ENCODE measurements around the gene ACHE. TPM values are rescaled to one million over a fixed set of nuclear protein-coding genes. Genes with fewer than 3 reads are reported as not detected.

The ACHE gene
- total and polyA plus RNA-seq, 2 of the 13 experiments (the other 11 are each of a cell fraction or from before 2014, with no cell fraction given), result 0.18 to 0.40 TPM

DNA sequence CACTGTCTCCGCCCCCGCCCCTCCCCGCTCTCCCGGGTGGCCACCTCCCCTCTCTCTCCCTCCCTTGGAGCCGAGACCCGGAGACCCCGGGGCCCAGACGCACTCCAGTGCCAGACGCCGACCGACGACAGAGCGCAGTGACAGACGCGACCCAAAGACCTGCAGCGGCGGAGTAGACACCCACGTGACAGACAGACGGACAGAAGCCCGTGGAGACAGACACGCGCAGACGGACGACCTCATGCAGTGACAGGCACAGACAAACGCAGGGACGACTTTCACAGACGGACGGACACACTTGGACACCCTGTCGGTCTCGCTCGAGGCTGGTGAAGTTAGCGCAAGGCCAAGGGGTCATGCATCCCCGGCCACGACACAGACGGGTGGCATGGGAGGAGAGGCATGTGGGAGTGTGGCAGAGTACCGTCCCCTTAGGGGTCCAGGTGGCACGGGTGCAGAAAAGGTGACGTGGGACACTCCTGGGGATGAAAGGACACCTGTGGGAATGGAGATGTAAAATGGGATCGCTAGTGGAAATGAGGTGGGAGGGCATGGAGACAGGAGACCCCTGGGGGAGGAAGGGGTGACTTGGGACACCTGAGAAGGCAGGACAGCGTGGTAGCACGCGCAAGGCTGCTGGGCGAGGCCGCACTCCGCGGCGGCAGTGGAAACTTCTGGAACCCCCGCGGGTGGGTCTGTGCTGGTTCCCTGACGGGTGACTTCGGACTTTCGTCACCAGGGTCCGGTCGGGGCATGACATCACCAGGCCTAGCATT lies 456 bp upstream of the ACHE start:
- no peak overlapping the region for H3K27ac ChIP-seq (ENCODE audit: extremely low read length, insufficient read depth, low read length)
- no peaks in the 10 kb centered on the region for H4K20me1 ChIP-seq (ENCODE audit: insufficient read depth, low read length)
- H3K4me3 ChIP-seq (replicated peaks in 1 of 3; ENCODE audit: insufficient read depth in 1 of 3, low read depth in 2 of 3, low read length in 3 of 3), result peak overlapping the region in 2 of 3 experiments; percentile 42 to 67; a peak in 4 of 6 replicates
- 12% methylated on average over 23 of the region's 54 CpGs for WGBS (ENCODE audit: low lambda C conversion rate)
- peak overlapping the region; percentile 73 for H3K4me2 ChIP-seq (ENCODE audit: low read depth, low read length)
- H3K79me2 ChIP-seq (ENCODE audit: insufficient read depth, low read length), result no peaks in the 10 kb centered on the region
- H3K4me1 ChIP-seq (ENCODE audit: insufficient read depth, low read length), result peaks cover 31% of the 10 kb centered on the region
- POLR2A ChIA-PET, result interaction anchor here (0.6 kb wide), 1 partner anchor 21 kb away, joined by 3 read pairs; the partner anchor contains the start of gene SRRT
- intact Hi-C loops (cut with micrococcal nuclease; ENCODE audit: unreplicated experiment), result loop anchor here (1.0 to 5.0 kb wide), 2 partner anchors 163 to 181 kb away; no protein-coding TSS in a partner anchor
- CTCF ChIA-PET (ENCODE audit: low intra/inter-chr PET ratio, low total read pairs), result interaction anchor here (3.2 kb wide), 1 partner anchor 163 kb away, joined by 28 read pairs; no protein-coding TSS in a partner anchor
- FAIRE-seq, result no peak
- no peaks in the 10 kb centered on the region for H3K9me3 ChIP-seq (ENCODE audit: low read length)
- ATAC-seq, result peak; percentile 52
- no peak for DNase-seq (ENCODE audit: low spot score)
- in situ Hi-C loops (cut with HindIII; ENCODE audit: extremely low pct_ligation_motif_present, low pct_unique_long_range_greater_than_20kb), result loop anchor here (5.0 to 25.0 kb wide), 2 partner anchors 161 to 391 kb away; no protein-coding TSS in a partner anchor
- peak overlapping the region; percentile 28; the same call in 1 of the 2 replicates for H3K9ac ChIP-seq (ENCODE audit: insufficient read depth, low read depth, low read length)
- H3K27me3 ChIP-seq (ENCODE audit: control insufficient read depth in 1 of 2, insufficient read depth in 2 of 2, low read length in 2 of 2), result peaks cover 11 to 32% of the 10 kb centered on the region in 2 experiments
- H2AFZ ChIP-seq (ENCODE audit: low read length), result no peak overlapping the region
- BruUV-seq (replicated peaks), result no TSS peak
- no peaks in the 10 kb centered on the region for H3K36me3 ChIP-seq (replicated peaks in 1 of 2; ENCODE audit: control insufficient read depth in 1 of 2, insufficient read depth in 2 of 2, low read length in 2 of 2)
- no peak for TF ChIP-seq ZSCAN30 (CRISPR knock-in tag; IDR thresholded peaks at IDR 0.05)
- no peak for TF ChIP-seq PAX8 (CRISPR knock-in tag; IDR thresholded peaks at IDR 0.05; ENCODE audit: borderline replicate concordance)
- TF ChIP-seq NFYB (CRISPR knock-in tag; IDR thresholded peaks at IDR 0.05), result no peak
- 0 out of 2 replicates have a peak, but pooled peaks have one; percentile 21 for TF ChIP-seq ZFP90 (CRISPR knock-in tag; IDR thresholded peaks at IDR 0.05; ENCODE audit: borderline replicate concordance)
- no peak for TF ChIP-seq NBN (conservative IDR thresholded peaks at IDR 0.05)
- TF ChIP-seq, protein P1, sequence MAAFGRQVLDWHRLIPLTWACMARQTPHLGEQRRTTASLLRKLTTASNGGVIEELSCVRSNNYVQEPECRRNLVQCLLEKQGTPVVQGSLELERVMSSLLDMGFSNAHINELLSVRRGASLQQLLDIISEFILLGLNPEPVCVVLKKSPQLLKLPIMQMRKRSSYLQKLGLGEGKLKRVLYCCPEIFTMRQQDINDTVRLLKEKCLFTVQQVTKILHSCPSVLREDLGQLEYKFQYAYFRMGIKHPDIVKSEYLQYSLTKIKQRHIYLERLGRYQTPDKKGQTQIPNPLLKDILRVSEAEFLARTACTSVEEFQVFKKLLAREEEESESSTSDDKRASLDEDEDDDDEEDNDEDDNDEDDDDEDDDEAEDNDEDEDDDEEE (CRISPR knock-in tag; IDR thresholded peaks at IDR 0.05), result no peak
- no peak for TF ChIP-seq ZNF335 (CRISPR knock-in tag; IDR thresholded peaks at IDR 0.05)
- no peak for TF ChIP-seq POLR2G (IDR thresholded peaks at IDR 0.05; ENCODE audit: low read depth, low read length)
- TF ChIP-seq ZNF543 (CRISPR knock-in tag; IDR thresholded peaks at IDR 0.05), result no peak
- TF ChIP-seq RBFOX2 (IDR thresholded peaks at IDR 0.05; ENCODE audit: low read depth, low read length), result no peak
- no peak for TF ChIP-seq ZNF879 (CRISPR knock-in tag; IDR thresholded peaks at IDR 0.05)
- TF ChIP-seq, protein P2, sequence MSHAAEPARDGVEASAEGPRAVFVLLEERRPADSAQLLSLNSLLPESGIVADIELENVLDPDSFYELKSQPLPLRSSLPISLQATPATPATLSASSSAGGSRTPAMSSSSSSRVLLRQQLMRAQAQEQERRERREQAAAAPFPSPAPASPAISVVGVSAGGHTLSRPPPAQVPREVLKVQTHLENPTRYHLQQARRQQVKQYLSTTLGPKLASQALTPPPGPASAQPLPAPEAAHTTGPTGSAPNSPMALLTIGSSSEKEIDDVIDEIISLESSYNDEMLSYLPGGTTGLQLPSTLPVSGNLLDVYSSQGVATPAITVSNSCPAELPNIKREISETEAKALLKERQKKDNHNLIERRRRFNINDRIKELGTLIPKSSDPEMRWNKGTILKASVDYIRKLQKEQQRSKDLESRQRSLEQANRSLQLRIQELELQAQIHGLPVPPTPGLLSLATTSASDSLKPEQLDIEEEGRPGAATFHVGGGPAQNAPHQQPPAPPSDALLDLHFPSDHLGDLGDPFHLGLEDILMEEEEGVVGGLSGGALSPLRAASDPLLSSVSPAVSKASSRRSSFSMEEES (CRISPR knock-in tag; IDR thresholded peaks at IDR 0.05), result no peak
- 0 out of 2 replicates have a peak, but pooled peaks have one; percentile 23 for TF ChIP-seq MEIS1 (CRISPR knock-in tag; IDR thresholded peaks at IDR 0.05; ENCODE audit: borderline replicate concordance)
- TF ChIP-seq ATF7-NPFF (CRISPR knock-in tag; IDR thresholded peaks at IDR 0.05; ENCODE audit: low read depth), result 0 out of 2 replicates have a peak, but pooled peaks have one; percentile 50
- TF ChIP-seq PPARG (CRISPR knock-in tag; conservative IDR thresholded peaks at IDR 0.05), result no peak
- TF ChIP-seq, protein P3, sequence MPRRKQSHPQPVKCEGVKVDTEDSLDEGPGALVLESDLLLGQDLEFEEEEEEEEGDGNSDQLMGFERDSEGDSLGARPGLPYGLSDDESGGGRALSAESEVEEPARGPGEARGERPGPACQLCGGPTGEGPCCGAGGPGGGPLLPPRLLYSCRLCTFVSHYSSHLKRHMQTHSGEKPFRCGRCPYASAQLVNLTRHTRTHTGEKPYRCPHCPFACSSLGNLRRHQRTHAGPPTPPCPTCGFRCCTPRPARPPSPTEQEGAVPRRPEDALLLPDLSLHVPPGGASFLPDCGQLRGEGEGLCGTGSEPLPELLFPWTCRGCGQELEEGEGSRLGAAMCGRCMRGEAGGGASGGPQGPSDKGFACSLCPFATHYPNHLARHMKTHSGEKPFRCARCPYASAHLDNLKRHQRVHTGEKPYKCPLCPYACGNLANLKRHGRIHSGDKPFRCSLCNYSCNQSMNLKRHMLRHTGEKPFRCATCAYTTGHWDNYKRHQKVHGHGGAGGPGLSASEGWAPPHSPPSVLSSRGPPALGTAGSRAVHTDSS (CRISPR knock-in tag; conservative IDR thresholded peaks at IDR 0.05), result no peak
- TF ChIP-seq NFIB (CRISPR knock-in tag; IDR thresholded peaks at IDR 0.05; ENCODE audit: borderline replicate concordance), result 0 out of 2 replicates have a peak, but pooled peaks have one; percentile 64
- TF ChIP-seq ZNF460 (CRISPR knock-in tag; IDR thresholded peaks at IDR 0.05; ENCODE audit: borderline replicate concordance), result no peak
- TF ChIP-seq ZC3H13 (CRISPR knock-in tag; IDR thresholded peaks at IDR 0.05), result no peak
- TF ChIP-seq ZNF672 (CRISPR knock-in tag; IDR thresholded peaks at IDR 0.05), result no peak

All from HepG2 (cell line).